K562 (cell line): ENCODE measurements around the gene TRPV5. TPM values are rescaled to one million over a fixed set of nuclear protein-coding genes. Genes with fewer than 3 reads are reported as not detected.

Experiments
- ATAC-seq: fragments of 200-7000 bp; cut with Tn5 transposase; 3 replicates; pipeline ENCODE4 v1.9.1; 2020; ENCODE audit warnings: moderate library complexity
- BruUV-seq: library from RNA; stranded (reverse); fragments of 400-500 nt; replicated peaks from 2 replicates; lab custom pipeline; 2021; lab: Mats Ljungman, UMichigan
- CTCF ChIA-PET: fragments of 300-600 bp; formaldehyde crosslinking; extraction: SDS; loops from one replicate; lab custom pipeline; 2021; ENCODE audit warnings: low intra/inter-chr PET ratio; lab: Yijun Ruan, JAX
- POLR2A ChIA-PET: fragments of 300-600, 350-650 bp; sonication (Branson Sonifier 250); formaldehyde crosslinking; extraction: SDS; loops from one replicate; lab custom pipeline; 2021; ENCODE audit warnings: antibody characterized with exemption, inconsistent platforms; lab: Yijun Ruan, JAX
- DNase-seq, 4 experiments: peaks; one replicate each; pipeline versions ENCODE4 v3.0.0 to v3.0.0-alpha.2; 2011 to 2018; ENCODE audit warnings: low spot score in 3 of 4, mixed read lengths in 3 of 4; ENCODE audit errors: extremely low read depth in 1 of 4
- FAIRE-seq: peaks from 2 replicates; lab custom pipeline; 2011; peaks lifted over from hg19 to GRCh38; lab: Jason Lieb, UNC
- H2AFZ ChIP-seq: 2 replicates; pipeline ENCODE4 v1.6.0; 2011; ENCODE audit warnings: low read depth, low read length, control low read depth, inconsistent platforms
- H3K27ac ChIP-seq: fragments of 200-600 bp; 3 replicates; pipeline ENCODE4 v1.8.0; 2011; ENCODE audit warnings: low read depth, mild to moderate bottlenecking, control low read depth, inconsistent platforms, low read length, moderate library complexity, mixed read lengths; ENCODE audit errors: extremely low read depth
- H3K27me3 ChIP-seq, 2 experiments: fragments of 300-600 bp in 1 of 2; 2 replicates in 1 of 2; 3 replicates in 1 of 2; pipeline versions ENCODE4 v1.6.0 to v1.8.0; 2011; ENCODE audit warnings: inconsistent platforms in 2 of 2, low read length in 2 of 2, mild to moderate bottlenecking in 1 of 2, mixed read lengths in 1 of 2, moderate library complexity in 1 of 2; ENCODE audit not compliant: control insufficient read depth in 2 of 2, insufficient read depth in 2 of 2
- H3K36me3 ChIP-seq: fragments of 300-600 bp; 3 replicates; pipeline ENCODE4 v1.8.0; 2011; ENCODE audit warnings: mild to moderate bottlenecking, low read length, inconsistent platforms; ENCODE audit not compliant: control insufficient read depth, insufficient read depth
- H3K4me1 ChIP-seq, 2 experiments: fragments of 200-600 bp in 1 of 2; replicated peaks in 1 of 2; 2 replicates in 1 of 2; 3 replicates in 1 of 2; pipeline versions ENCODE4 v1.5.1 to v1.8.0; 2011; ENCODE audit warnings: inconsistent platforms in 2 of 2, low read length in 2 of 2, mild to moderate bottlenecking in 1 of 2, mixed read lengths in 1 of 2, moderate library complexity in 1 of 2; ENCODE audit not compliant: control insufficient read depth in 2 of 2, insufficient read depth in 2 of 2
- H3K4me2 ChIP-seq: 2 replicates; pipeline ENCODE4 v1.6.1; 2011; ENCODE audit warnings: low read length, control low read depth, inconsistent platforms, mixed read lengths; ENCODE audit not compliant: insufficient read depth
- H3K4me3 ChIP-seq: fragments of 200-600 bp; sonication (generic), shearing (Covaris generic); 2 replicates; pipeline ENCODE4 v1.5.1; 2016; ENCODE audit warnings: control low read depth, inconsistent platforms
- H3K79me2 ChIP-seq: fragments of 200-600 bp; 3 replicates; pipeline ENCODE4 v1.8.0; 2011; ENCODE audit warnings: low read length, inconsistent platforms; ENCODE audit not compliant: control insufficient read depth, insufficient read depth
- H3K9ac ChIP-seq, 2 experiments: 2 replicates each; pipeline versions ENCODE4 v1.6.0 to v1.6.1; 2011; ENCODE audit warnings: low read depth in 2 of 2, low read length in 2 of 2, control low read depth in 1 of 2, inconsistent platforms in 1 of 2, mild to moderate bottlenecking in 1 of 2, mixed read lengths in 1 of 2; ENCODE audit not compliant: insufficient read depth in 1 of 2
- H3K9me1 ChIP-seq: one replicate; pipeline ENCODE4 v1.6.0; 2011; ENCODE audit warnings: inconsistent platforms, mild to moderate bottlenecking, low read length, moderate library complexity; ENCODE audit not compliant: control insufficient read depth, insufficient read depth
- H3K9me3 ChIP-seq: replicated peaks from 2 replicates; pipeline ENCODE4 v1.5.1; 2011; ENCODE audit warnings: low read depth, low read length, inconsistent platforms; ENCODE audit not compliant: control insufficient read depth, insufficient read depth
- H4K20me1 ChIP-seq: replicated peaks from 2 replicates; pipeline ENCODE4 v1.6.1; 2011; ENCODE audit warnings: low read length, inconsistent platforms, mixed read lengths; ENCODE audit not compliant: control insufficient read depth, insufficient read depth
- ELF4 ChIP-seq: fragments of 450-650 bp; formaldehyde crosslinking; IDR thresholded peaks from 2 replicates; pipeline ENCODE4 v1.4.0; 2022; ENCODE audit warnings: missing genetic modification characterization
- EP400 ChIP-seq: fragments of 450-650 bp; IDR thresholded peaks from 2 replicates; pipeline ENCODE4 v1.6.1; 2017; ENCODE audit warnings: antibody characterized with exemption, mild to moderate bottlenecking, moderate library complexity
- HDAC1 ChIP-seq, 2 experiments: fragments of 450-650 bp; IDR thresholded peaks; 2 replicates each; pipeline ENCODE4 v1.6.1; 2016 to 2017; ENCODE audit warnings: inconsistent platforms in 1 of 2, mild to moderate bottlenecking in 1 of 2, moderate library complexity in 1 of 2
- NBN ChIP-seq: fragments of 450-650 bp; IDR thresholded peaks from 2 replicates; pipeline ENCODE4 v1.6.1; 2016; ENCODE audit warnings: low read depth, mild to moderate bottlenecking
- NR2C2 ChIP-seq, 2 experiments: fragments of 200-800 bp in 1 of 2; sonication (Bioruptor generic) in 1 of 2; sonication (generic) in 1 of 2; formaldehyde crosslinking in 1 of 2; IDR thresholded peaks; 2 replicates each; pipeline versions ENCODE4 v1.6.1 to v1.8.0; 2016 to 2022; ENCODE audit warnings: mild to moderate bottlenecking in 1 of 2, missing compliant biosample characterization in 1 of 2, missing genetic modification characterization in 1 of 2, missing genetic modification reagents in 1 of 2
- PHF8 ChIP-seq: fragments of 200-600 bp; sonication (generic); IDR thresholded peaks from 2 replicates; pipeline ENCODE4 v1.6.1; 2012; ENCODE audit warnings: mixed run types, mild to moderate bottlenecking, inconsistent platforms, low read length, moderate library complexity, borderline replicate concordance
- POLR2B ChIP-seq: fragments of 450-650 bp; IDR thresholded peaks from 2 replicates; pipeline ENCODE4 v1.6.1; 2018; ENCODE audit warnings: low read depth; ENCODE audit not compliant: partially characterized antibody
- RBM22 ChIP-seq: fragments of 200-400 bp; formaldehyde crosslinking; IDR thresholded peaks from 2 replicates; pipeline ENCODE4 v1.6.1; 2018; ENCODE audit warnings: low read length, low read depth; ENCODE audit not compliant: poor library complexity, severe bottlenecking
- SMC3 ChIP-seq: conservative IDR thresholded peaks from 2 replicates; pipeline ENCODE4 v1.6.1; 2011; ENCODE audit warnings: low read depth, low read length, improper control_type of control experiment; ENCODE audit not compliant: insufficient read depth
- TBL1XR1 ChIP-seq, 2 experiments: IDR thresholded peaks; 2 replicates each; pipeline ENCODE4 v1.6.1; 2012; ENCODE audit warnings: improper control_type of control experiment in 2 of 2, low read length in 2 of 2, mild to moderate bottlenecking in 1 of 2
- ZNF280A ChIP-seq: fragments of 450-650 bp; IDR thresholded peaks from 2 replicates; pipeline ENCODE4 v1.6.1; 2018; ENCODE audit warnings: mild to moderate bottlenecking, low read depth; ENCODE audit not compliant: partially characterized antibody
- WGBS: fragments of 100-300 bp; shearing (Covaris generic); methylation state at CpG from one replicate; pipeline ENCODE4 v1.1.6; 2016; ENCODE audit warnings: low coverage, mixed read lengths; ENCODE audit not compliant: insufficient coverage; ENCODE audit errors: missing lambda C conversion rate; 5-methylcytosine and 5-hydroxymethylcytosine counted together
- in situ Hi-C: fragments of 300-500 bp; cut with MboI; formaldehyde crosslinking; loops from 4 replicates; pipeline ENCODE4 v1.15.0; 2018; ENCODE audit warnings: inconsistent platforms, mixed read lengths
- intact Hi-C: fragments of 100-400 bp; cut with micrococcal nuclease; formaldehyde crosslinking; loops from 2 replicates; pipeline ENCODE4 v1.14.2; 2022
- polyA plus RNA-seq, 8 experiments: library from polyadenylated mRNA; depleted of rRNA in 4 of 8; stranded (reverse) in 5 of 8; unstranded in 3 of 8; fragments of >200 nt; fragmentation: Nextera tagmentation in 2 of 8; fragmentation: Illumina TruSeq in 1 of 8; extraction: Ambion mirVana in 2 of 8; extraction: Trizol in 1 of 8; gene quantifications; 2 replicates each; pipeline versions ENCODE4 v1.2.1 to v1.2.3, GENCODE V29; 2011 to 2014; ENCODE audit warnings: inconsistent platforms in 1 of 8, missing spikeins in 1 of 8
- total RNA-seq, 7 experiments: library from RNA; depleted of rRNA in 6 of 7; stranded (reverse); fragments of >200 nt in 6 of 7; fragmentation: Illumina TruSeq in 2 of 7; extraction: Trizol in 2 of 7; gene quantifications; 2 replicates each; pipeline versions ENCODE4 v1.2.1 to v1.2.3, GENCODE V29; 2011 to 2021; ENCODE audit warnings: low replicate concordance in 1 of 7
- TF ChIP-seq, protein P1 (sequence below), 2 experiments: fragments of 450-650 bp in 1 of 2; sonication (generic) in 1 of 2; formaldehyde crosslinking in 1 of 2; IDR thresholded peaks in 1 of 2; conservative IDR thresholded peaks in 1 of 2; 2 replicates each; pipeline versions ENCODE4 v1.6.1 to v1.8.1; 2016 to 2023; ENCODE audit warnings: mild to moderate bottlenecking in 2 of 2, moderate library complexity in 2 of 2, inconsistent platforms in 1 of 2, missing genetic modification reagents in 1 of 2
- TF ChIP-seq, protein P2 (sequence below): sonication (generic); formaldehyde crosslinking; IDR thresholded peaks from 2 replicates; pipeline ENCODE4 v1.8.0; 2022; ENCODE audit warnings: missing genetic modification reagents, mild to moderate bottlenecking, moderate library complexity, borderline replicate concordance

Gene TRPV5
- total and polyA plus RNA-seq, 9 of the 15 experiments (the other 6 are each of a cell fraction or from before 2014, with no cell fraction given) = not detected

DNA sequence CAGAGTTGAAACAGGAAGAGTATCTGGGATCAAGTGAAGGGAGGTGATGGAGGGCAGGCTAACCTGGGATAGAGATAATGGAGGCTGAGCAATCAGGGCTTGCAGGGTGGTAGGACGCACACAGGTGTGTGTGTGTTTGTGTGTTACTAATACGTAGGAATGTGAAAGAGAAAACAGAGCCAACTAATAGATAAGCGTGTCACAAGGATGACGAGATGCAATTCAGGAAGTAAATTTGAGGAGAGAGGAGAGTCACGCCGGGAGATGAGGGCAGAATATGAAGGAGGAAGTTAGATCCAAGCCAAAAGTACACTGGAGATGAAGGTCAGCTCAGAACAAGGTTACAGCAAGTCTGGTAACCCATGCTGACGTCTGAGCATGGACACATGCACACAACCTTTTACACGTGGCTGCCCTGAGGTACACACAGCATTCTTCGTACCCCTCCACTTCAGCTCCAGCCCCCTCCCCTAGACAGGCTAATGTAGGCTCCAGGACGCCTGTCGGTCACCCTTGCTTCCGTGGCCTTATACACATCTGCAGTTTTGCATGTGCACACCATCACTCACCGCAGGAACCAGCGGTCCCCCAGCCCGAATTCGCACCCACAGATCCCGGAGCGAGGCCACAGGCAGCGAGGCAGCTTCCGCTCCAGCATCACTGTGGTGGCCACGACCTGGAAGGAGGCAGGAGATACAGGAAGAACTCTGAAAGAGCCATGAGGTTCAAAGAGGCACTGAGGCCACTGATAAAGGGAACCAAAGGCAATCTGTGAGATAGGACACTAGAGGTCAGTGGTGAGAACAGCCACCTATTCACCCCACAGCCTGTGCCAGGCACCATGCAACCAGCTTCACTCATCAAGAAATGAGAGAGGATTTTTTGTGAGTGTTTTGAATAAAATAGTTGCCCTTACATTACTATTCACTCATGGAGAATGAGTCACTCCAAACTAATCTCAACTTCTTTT, 24.3 kb downstream of the TRPV5 start (continued):
- TF ChIP-seq NBN = no peak
- TF ChIP-seq NR2C2 (CRISPR knock-in tag; IDR thresholded peaks at IDR 0.05) = no peak
- peak; percentile 35; the same call in 1 of the 2 replicates for TF ChIP-seq NR2C2 (tag; IDR thresholded peaks at IDR 0.05)
- TF ChIP-seq, protein P1, sequence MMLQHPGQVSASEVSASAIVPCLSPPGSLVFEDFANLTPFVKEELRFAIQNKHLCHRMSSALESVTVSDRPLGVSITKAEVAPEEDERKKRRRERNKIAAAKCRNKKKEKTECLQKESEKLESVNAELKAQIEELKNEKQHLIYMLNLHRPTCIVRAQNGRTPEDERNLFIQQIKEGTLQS (IDR thresholded peaks at IDR 0.05) = no peak
- TF ChIP-seq, protein P1 (CRISPR knock-in tag; conservative IDR thresholded peaks at IDR 0.05) = 0 out of 2 replicates have a peak, but pooled peaks have one; percentile 8
- TF ChIP-seq SMC3 = peak; percentile 45; the same call in 1 of the 2 replicates
- TF ChIP-seq, all 486 proteins: peak for 17

- ChIA-PET CTCF (interaction anchor here (1.8 to 2.1 kb wide), 2 partner anchors 93 to 95 kb away, joined by 6 to 7 read pairs; no protein-coding TSS in a partner anchor), POLR2A (interaction anchor here (0.6 kb wide), 1 partner anchor 1170 kb away, joined by 3 read pairs; no protein-coding TSS in a partner anchor)
- in situ Hi-C loops (no loop called here), intact Hi-C loops (no loop called here)
- no peak overlapping the region for H3K9ac ChIP-seq
- ATAC-seq = no peak
- WGBS = 2% methylated on average over 11 of the region's 11 CpGs
- no peak overlapping the region for H2AFZ ChIP-seq
- DNase-seq = no peak
- 0 out of 2 replicates have a peak, but pooled peaks cover 3% of the 10 kb centered on the region for H3K9me3 ChIP-seq
- peaks cover 0 to 22% of the 10 kb centered on the region in 2 experiments; a peak in 3 of 5 replicates for H3K27me3 ChIP-seq
- no peak overlapping the region for H3K4me3 ChIP-seq
- H4K20me1 ChIP-seq = no peaks in the 10 kb centered on the region
- H3K27ac ChIP-seq = no peak overlapping the region
- no peaks in the 10 kb centered on the region for H3K9me1 ChIP-seq
- H3K4me1 ChIP-seq = peaks cover 4 to 5% of the 10 kb centered on the region in 2 experiments; a peak in 3 of 5 replicates
- no peak for FAIRE-seq
- H3K36me3 ChIP-seq = no peaks in the 10 kb centered on the region
- no TSS peak for BruUV-seq
- H3K79me2 ChIP-seq = no peaks in the 10 kb centered on the region
- no peak overlapping the region for H3K4me2 ChIP-seq
- TF ChIP-seq PHF8 (no peak), TBL1XR1 (IDR thresholded peaks at IDR 0.05; ENCODE audit: low read length in 2 of 2) (no peak), HDAC1 (IDR thresholded peaks at IDR 0.05) (no peak), ZNF280A (no peak), EP400 (no peak), POLR2B (no peak), ELF4 (CRISPR knock-in tag) (no peak), RBM22 (no peak)
- TF ChIP-seq, protein P2, sequence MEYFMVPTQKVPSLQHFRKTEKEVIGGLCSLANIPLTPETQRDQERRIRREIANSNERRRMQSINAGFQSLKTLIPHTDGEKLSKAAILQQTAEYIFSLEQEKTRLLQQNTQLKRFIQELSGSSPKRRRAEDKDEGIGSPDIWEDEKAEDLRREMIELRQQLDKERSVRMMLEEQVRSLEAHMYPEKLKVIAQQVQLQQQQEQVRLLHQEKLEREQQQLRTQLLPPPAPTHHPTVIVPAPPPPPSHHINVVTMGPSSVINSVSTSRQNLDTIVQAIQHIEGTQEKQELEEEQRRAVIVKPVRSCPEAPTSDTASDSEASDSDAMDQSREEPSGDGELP (CRISPR knock-in tag) = no peak
Measured at GRCh38 chr7:142908290-142908689, 25.3 kb downstream of the TRPV5 start.
